ENCODE measurements around the gene PADI2. TPM values are rescaled to one million over a fixed set of nuclear protein-coding genes. Genes with fewer than 3 reads are reported as not detected.

The PADI2 gene
- total RNA-seq, 4 donors from 2014 or later, result 156 to 176 (median 171) TPM

DNA sequence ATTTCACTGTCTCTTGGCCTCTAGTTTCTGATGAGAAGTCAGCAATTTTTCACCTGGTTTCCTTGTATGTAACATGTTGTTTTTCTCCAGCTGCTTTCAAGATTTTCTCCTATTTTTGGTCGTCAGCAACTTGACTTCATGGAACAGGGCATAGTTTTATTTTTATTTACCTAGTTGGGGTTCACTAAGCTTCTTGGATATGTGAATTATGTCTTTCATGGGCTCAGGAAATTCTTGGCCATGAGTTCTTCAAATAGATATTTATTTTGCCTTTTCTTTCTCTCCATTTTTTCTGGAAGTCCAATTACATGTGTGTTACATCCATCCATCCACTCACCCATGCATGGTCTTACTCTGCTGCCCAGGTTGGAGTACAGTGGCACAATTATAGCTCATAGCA lies 79.1 kb downstream of the PADI2 start:
- Histone ChIP-seq H3K9me3 (no peaks in the 10 kb centered on the region), H3K4me1 (peaks cover 0 to 7% of the 10 kb centered on the region in 2 donors), H3K27me3 (no peaks in the 10 kb centered on the region), H3K36me3 (peaks cover 0 to 57% of the 10 kb centered on the region in 2 donors), H3K27ac (no peak overlapping the region), H3K4me3 (no peak overlapping the region)
- no peak for ATAC-seq
- no peak for DNase-seq
- TF ChIP-seq, protein P1, sequence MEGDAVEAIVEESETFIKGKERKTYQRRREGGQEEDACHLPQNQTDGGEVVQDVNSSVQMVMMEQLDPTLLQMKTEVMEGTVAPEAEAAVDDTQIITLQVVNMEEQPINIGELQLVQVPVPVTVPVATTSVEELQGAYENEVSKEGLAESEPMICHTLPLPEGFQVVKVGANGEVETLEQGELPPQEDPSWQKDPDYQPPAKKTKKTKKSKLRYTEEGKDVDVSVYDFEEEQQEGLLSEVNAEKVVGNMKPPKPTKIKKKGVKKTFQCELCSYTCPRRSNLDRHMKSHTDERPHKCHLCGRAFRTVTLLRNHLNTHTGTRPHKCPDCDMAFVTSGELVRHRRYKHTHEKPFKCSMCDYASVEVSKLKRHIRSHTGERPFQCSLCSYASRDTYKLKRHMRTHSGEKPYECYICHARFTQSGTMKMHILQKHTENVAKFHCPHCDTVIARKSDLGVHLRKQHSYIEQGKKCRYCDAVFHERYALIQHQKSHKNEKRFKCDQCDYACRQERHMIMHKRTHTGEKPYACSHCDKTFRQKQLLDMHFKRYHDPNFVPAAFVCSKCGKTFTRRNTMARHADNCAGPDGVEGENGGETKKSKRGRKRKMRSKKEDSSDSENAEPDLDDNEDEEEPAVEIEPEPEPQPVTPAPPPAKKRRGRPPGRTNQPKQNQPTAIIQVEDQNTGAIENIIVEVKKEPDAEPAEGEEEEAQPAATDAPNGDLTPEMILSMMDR (IDR thresholded peaks at IDR 0.05 in 4 of 5, conservative IDR thresholded peaks at IDR 0.05 in 1 of 5), result no peak
- no peak for TF ChIP-seq POLR2A (IDR thresholded peaks at IDR 0.05)
- intact Hi-C loops (cut with DNase I; ENCODE audit: low total_unique reads) (no loop called here), in situ Hi-C loops (cut with MboI; ENCODE audit: low sequenced_read_pairs in 4 of 4) (loop anchor here in 2 of 4 donors (10.0 kb wide), 1 partner anchor 85 kb away; no protein-coding TSS in a partner anchor)

DNA sequence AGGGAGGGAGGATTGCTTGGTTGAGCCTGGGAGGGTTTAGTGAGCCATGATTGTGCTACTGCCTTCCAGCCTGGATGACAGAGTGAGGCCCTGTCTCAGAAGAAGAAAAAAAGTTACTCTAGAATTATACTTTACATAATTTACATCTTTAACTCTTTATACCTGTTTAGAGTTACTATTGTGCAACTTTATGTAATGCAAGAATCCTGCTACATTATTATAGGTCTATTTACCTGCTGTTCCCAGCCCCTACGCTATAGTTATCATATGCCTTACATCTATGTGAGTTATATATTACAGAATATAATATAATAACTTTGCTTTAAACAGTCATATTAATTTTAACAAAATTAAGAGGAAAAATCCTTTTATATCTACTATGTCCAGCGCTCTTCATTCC lies 79.7 kb downstream of the PADI2 start:
- H3K27me3 ChIP-seq, result no peaks in the 10 kb centered on the region
- DNase-seq (no peak), ATAC-seq (no peak)
- H3K4me1 ChIP-seq, result peaks cover 0 to 2% of the 10 kb centered on the region in 2 donors
- no peak overlapping the region for H3K27ac ChIP-seq
- in situ Hi-C loops (cut with MboI; ENCODE audit: low sequenced_read_pairs in 4 of 4), result no loop called here
- no peak overlapping the region for H3K4me3 ChIP-seq
- intact Hi-C loops (cut with DNase I; ENCODE audit: low total_unique reads), result no loop called here
- H3K36me3 ChIP-seq, result peaks cover 0 to 52% of the 10 kb centered on the region in 2 donors
- H3K9me3 ChIP-seq, result no peaks in the 10 kb centered on the region
- TF ChIP-seq, protein P1 (IDR thresholded peaks at IDR 0.05 in 4 of 5, conservative IDR thresholded peaks at IDR 0.05 in 1 of 5), result no peak
- no peak for TF ChIP-seq POLR2A (IDR thresholded peaks at IDR 0.05)

DNA sequence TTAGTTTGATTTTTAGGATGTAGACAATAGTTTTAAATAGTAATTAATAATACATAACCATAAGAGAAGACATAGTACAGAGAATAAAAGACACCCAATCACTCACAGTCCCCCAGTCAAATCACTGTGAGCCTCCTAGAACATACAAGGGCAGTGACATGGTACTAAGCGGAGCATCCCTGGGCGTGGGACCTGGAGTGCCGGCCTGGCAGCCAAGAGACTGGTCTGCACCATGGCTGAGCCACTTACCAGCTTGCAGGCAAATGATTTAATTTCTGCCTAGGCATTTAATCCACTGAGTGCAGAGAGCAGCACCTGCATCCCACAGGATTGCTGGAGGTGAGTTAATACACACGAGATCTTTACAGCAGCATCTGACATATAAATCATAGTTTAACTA lies 85.8 kb downstream of the PADI2 start:
- TF ChIP-seq POLR2A (IDR thresholded peaks at IDR 0.05), result no peak
- TF ChIP-seq, protein P1 (IDR thresholded peaks at IDR 0.05 in 4 of 5, conservative IDR thresholded peaks at IDR 0.05 in 1 of 5), result no peak
- no peak for DNase-seq
- intact Hi-C loops (cut with DNase I; ENCODE audit: low total_unique reads), result no loop called here
- Histone ChIP-seq H3K4me1 (no peaks in the 10 kb centered on the region), H3K4me3 (no peak overlapping the region), H3K9me3 (no peaks in the 10 kb centered on the region), H3K27ac (no peak overlapping the region), H3K36me3 (peaks cover 0 to 44% of the 10 kb centered on the region in 2 donors), H3K27me3 (no peaks in the 10 kb centered on the region)
- ATAC-seq, result no peak
- in situ Hi-C loops (cut with MboI; ENCODE audit: low sequenced_read_pairs in 4 of 4), result no loop called here

DNA sequence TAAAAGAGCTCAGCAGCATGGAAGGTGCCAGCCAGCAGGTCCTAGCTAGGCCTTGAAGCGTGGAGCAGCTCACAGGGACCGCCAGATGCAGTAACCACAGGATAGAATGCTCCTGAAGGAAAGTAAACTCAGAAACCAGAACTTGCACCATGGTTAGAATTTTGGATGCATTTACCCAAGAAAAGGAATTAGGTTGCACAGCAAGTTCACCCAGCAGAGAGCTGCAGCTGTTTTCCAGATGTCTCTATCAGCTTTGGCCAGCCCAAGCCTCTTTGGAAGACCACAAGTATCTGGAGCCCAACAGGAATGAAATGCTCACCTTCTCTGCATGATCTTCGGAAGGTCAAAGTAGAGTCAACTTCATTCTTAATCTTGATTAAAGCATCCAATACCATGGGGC lies 86.5 kb downstream of the PADI2 start:
- no peak for ATAC-seq
- no peak overlapping the region for H3K4me3 ChIP-seq
- in situ Hi-C loops (cut with MboI; ENCODE audit: low sequenced_read_pairs in 4 of 4), result no loop called here
- DNase-seq, result no peak
- H3K27me3 ChIP-seq, result no peaks in the 10 kb centered on the region
- H3K27ac ChIP-seq, result no peak overlapping the region
- TF ChIP-seq, protein P1 (IDR thresholded peaks at IDR 0.05 in 4 of 5, conservative IDR thresholded peaks at IDR 0.05 in 1 of 5), result no peak
- TF ChIP-seq POLR2A (IDR thresholded peaks at IDR 0.05), result no peak
- H3K36me3 ChIP-seq, result peaks cover 0 to 51% of the 10 kb centered on the region in 2 donors
- intact Hi-C loops (cut with DNase I; ENCODE audit: low total_unique reads), result no loop called here
- H3K9me3 ChIP-seq, result no peaks in the 10 kb centered on the region
- no peaks in the 10 kb centered on the region for H3K4me1 ChIP-seq

DNA sequence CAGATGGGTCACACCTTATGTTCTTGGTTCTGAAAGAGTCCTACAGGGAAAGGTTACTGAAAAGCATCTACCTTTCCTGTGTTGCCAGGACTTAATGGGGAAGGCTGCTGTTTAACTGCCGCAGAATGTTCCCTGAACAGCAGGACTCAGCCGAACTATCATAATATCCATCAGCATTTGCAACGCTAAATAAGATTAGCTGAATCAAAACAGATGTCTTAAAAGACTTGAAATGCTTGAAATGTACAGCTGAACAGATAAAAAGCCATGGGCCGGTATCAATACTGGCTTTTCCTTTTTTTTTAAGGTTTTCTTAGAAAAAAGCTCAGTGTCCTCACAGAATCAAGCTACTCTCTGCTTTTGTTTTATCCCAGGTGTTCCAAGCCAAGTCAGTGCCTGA lies 87.8 kb downstream of the PADI2 start:
- TF ChIP-seq POLR2A (IDR thresholded peaks at IDR 0.05), result no peak
- TF ChIP-seq, protein P1 (IDR thresholded peaks at IDR 0.05 in 4 of 5, conservative IDR thresholded peaks at IDR 0.05 in 1 of 5), result no peak
- H3K4me1 ChIP-seq, result no peaks in the 10 kb centered on the region
- H3K27me3 ChIP-seq, result no peaks in the 10 kb centered on the region
- H3K36me3 ChIP-seq, result peaks cover 2 to 56% of the 10 kb centered on the region in 2 donors
- H3K27ac ChIP-seq, result no peak overlapping the region
- no peaks in the 10 kb centered on the region for H3K9me3 ChIP-seq
- in situ Hi-C loops (cut with MboI; ENCODE audit: low sequenced_read_pairs in 4 of 4), result no loop called here
- no peak for ATAC-seq
- no peak overlapping the region for H3K4me3 ChIP-seq
- intact Hi-C loops (cut with DNase I; ENCODE audit: low total_unique reads), result no loop called here
- no peak for DNase-seq

All from gastrocnemius medialis (tissue), 4 donors.